Activated T-helper 1 cell treated with anti-CD3 and anti-CD28 coated beads, Interleukin-2, amount 50 U/mL, for 16 hours (primary cell): ENCODE measurements around the gene ATG7.
"Not testable (repeated sequence)": the region's sequence is repeated elsewhere in the genome, so short reads cannot be mapped to it uniquely, and the experiment has no call there.

Source experiments
- DNase-seq, 2 donors: peaks; one replicate each; pipeline ENCODE4 v3.0.0-alpha.2; 2020; ENCODE audit warnings: low read depth in 1 of 2, low spot score in 1 of 2

ATG7 gene

GRCh38 chr3:11563865-11564185 lies 291.6 kb downstream of the ATG7 start:
- DNase-seq, result no peak

- no peak for DNase-seq
These were observed 292.4 kb downstream of the ATG7 start for GRCh38 chr3:11564577-11565001.

GRCh38 chr3:11565072-11565471 lies 292.9 kb downstream of the ATG7 start:
- no peak for DNase-seq

GRCh38 chr3:11565492-11565891 lies 293.3 kb downstream of the ATG7 start:
- no peak for DNase-seq

- DNase-seq, result no peak
These were observed 293.7 kb downstream of the ATG7 start for GRCh38 chr3:11565932-11566331.

- no peak for DNase-seq
These were observed 294.3 kb downstream of the ATG7 start for GRCh38 chr3:11566478-11566877.

GRCh38 chr3:11566916-11567315 lies 294.7 kb downstream of the ATG7 start:
- DNase-seq, result no peak

GRCh38 chr3:11567516-11568467 lies 295.6 kb downstream of the ATG7 start:
- no peak for DNase-seq

- DNase-seq, result no peak
These were observed 296.4 kb downstream of the ATG7 start for GRCh38 chr3:11568503-11569155.

GRCh38 chr3:11569156-11569741 lies 297.1 kb downstream of the ATG7 start:
- DNase-seq, result no peak

- no peak for DNase-seq
These were observed 298.1 kb downstream of the ATG7 start for GRCh38 chr3:11570251-11570650.

- DNase-seq, result no peak
These were observed 298.7 kb downstream of the ATG7 start for GRCh38 chr3:11570789-11571495.

GRCh38 chr3:11572660-11573059 lies 300.5 kb downstream of the ATG7 start:
- not testable (repeated sequence) for DNase-seq

GRCh38 chr3:11574981-11575669 lies 302.9 kb downstream of the ATG7 start:
- no peak for DNase-seq

GRCh38 chr3:11575677-11576076 lies 303.5 kb downstream of the ATG7 start:
- DNase-seq, result no peak

GRCh38 chr3:11576453-11576852 lies 304.3 kb downstream of the ATG7 start:
- no peak for DNase-seq

GRCh38 chr3:11578169-11578568 lies 306.0 kb downstream of the ATG7 start:
- no peak for DNase-seq

- no peak for DNase-seq
These were observed 308.4 kb downstream of the ATG7 start for GRCh38 chr3:11580645-11581044.

GRCh38 chr3:11581237-11582190 lies 309.3 kb downstream of the ATG7 start:
- DNase-seq, result no peak
